ENCODE data around the gene PGAP3. TPM values are rescaled to one million over a fixed set of nuclear protein-coding genes. Genes with fewer than 3 reads are reported as not detected.

The PGAP3 gene
- total RNA-seq, 1 donor from 2014 or later = 36.8 TPM

GRCh38 chr17:39651923-39652586, 35.8 kb downstream of the PGAP3 start:
- DNase-seq (ENCODE audit: low spot score in 2 of 2, unreplicated experiment in 2 of 2) = no peak
- peaks cover 7% of the 10 kb centered on the region for H3K36me3 Mint-ChIP-seq
- no peak overlapping the region for H3K4me3 Mint-ChIP-seq
- H3K27me3 Mint-ChIP-seq (ENCODE audit: low read depth) = no peaks in the 10 kb centered on the region
- no peak for TF ChIP-seq CTCF (IDR thresholded peaks at IDR 0.05; ENCODE audit: unreplicated experiment)
- H3K27ac Mint-ChIP-seq = peak overlapping the region; percentile 77
- H3K4me1 Mint-ChIP-seq = peaks cover 18% of the 10 kb centered on the region
- H3K9me3 Mint-ChIP-seq = no peaks in the 10 kb centered on the region

- peaks cover 2% of the 10 kb centered on the region for H3K36me3 Mint-ChIP-seq
- H3K9me3 Mint-ChIP-seq = no peaks in the 10 kb centered on the region
- DNase-seq (ENCODE audit: low spot score in 2 of 2, unreplicated experiment in 2 of 2) = no peak
- no peak for TF ChIP-seq CTCF (IDR thresholded peaks at IDR 0.05; ENCODE audit: unreplicated experiment)
- H3K4me1 Mint-ChIP-seq = peaks cover 19% of the 10 kb centered on the region
- no peaks in the 10 kb centered on the region for H3K27me3 Mint-ChIP-seq (ENCODE audit: low read depth)
- H3K4me3 Mint-ChIP-seq = no peak overlapping the region
- no peak overlapping the region for H3K27ac Mint-ChIP-seq
Measured at GRCh38 chr17:39650121-39650579, 37.7 kb downstream of the PGAP3 start.

GRCh38 chr17:39648616-39649366, 39.1 kb downstream of the PGAP3 start:
- no peak for TF ChIP-seq CTCF (IDR thresholded peaks at IDR 0.05; ENCODE audit: unreplicated experiment)
- Mint-ChIP-seq H3K4me3 (no peak overlapping the region), H3K27ac (peak overlapping the region; percentile 59), H3K4me1 (peaks cover 25% of the 10 kb centered on the region), H3K27me3 (ENCODE audit: low read depth) (no peaks in the 10 kb centered on the region), H3K36me3 (peaks cover 2% of the 10 kb centered on the region), H3K9me3 (no peaks in the 10 kb centered on the region)
- DNase-seq (ENCODE audit: low spot score in 2 of 2, unreplicated experiment in 2 of 2) = no peak

GRCh38 chr17:39647256-39647655, 40.6 kb downstream of the PGAP3 start:
- DNase-seq (ENCODE audit: low spot score in 2 of 2, unreplicated experiment in 2 of 2) = no peak
- Mint-ChIP-seq H3K9me3 (no peaks in the 10 kb centered on the region), H3K36me3 (peaks cover 2% of the 10 kb centered on the region), H3K27me3 (ENCODE audit: low read depth) (no peaks in the 10 kb centered on the region), H3K4me1 (peaks cover 11% of the 10 kb centered on the region), H3K4me3 (no peak overlapping the region), H3K27ac (no peak overlapping the region)
- no peak for TF ChIP-seq CTCF (IDR thresholded peaks at IDR 0.05; ENCODE audit: unreplicated experiment)

- H3K27me3 Mint-ChIP-seq (ENCODE audit: low read depth) = no peaks in the 10 kb centered on the region
- no peaks in the 10 kb centered on the region for H3K9me3 Mint-ChIP-seq
- no peak overlapping the region for H3K4me3 Mint-ChIP-seq
- no peaks in the 10 kb centered on the region for H3K36me3 Mint-ChIP-seq
- DNase-seq (ENCODE audit: low spot score in 2 of 2, unreplicated experiment in 2 of 2) = no peak
- H3K27ac Mint-ChIP-seq = no peak overlapping the region
- no peak for TF ChIP-seq CTCF (IDR thresholded peaks at IDR 0.05; ENCODE audit: unreplicated experiment)
- peaks cover 17% of the 10 kb centered on the region for H3K4me1 Mint-ChIP-seq
Measured at GRCh38 chr17:39643271-39643670, 44.6 kb downstream of the PGAP3 start.

Data from mesothelial cell of epicardium (in vitro differentiated cells).